ENCODE data around the gene DBNDD1.

DNA sequence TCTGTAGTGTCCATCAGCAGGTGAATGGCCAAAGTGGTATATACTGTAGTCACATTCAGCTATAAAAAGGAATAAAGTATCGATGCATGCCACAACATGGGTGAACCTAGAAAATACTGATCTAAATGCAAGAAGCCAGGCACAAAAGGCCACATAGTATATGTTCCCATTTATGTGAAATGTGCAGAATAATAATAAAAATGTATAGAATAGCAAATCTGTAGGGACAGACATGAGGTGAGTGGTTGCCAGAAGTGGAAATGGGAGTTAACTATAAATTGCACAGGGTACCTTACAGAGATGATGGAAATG is 23.1 kb downstream of the DBNDD1 start:
- TF ChIP-seq, protein P1, sequence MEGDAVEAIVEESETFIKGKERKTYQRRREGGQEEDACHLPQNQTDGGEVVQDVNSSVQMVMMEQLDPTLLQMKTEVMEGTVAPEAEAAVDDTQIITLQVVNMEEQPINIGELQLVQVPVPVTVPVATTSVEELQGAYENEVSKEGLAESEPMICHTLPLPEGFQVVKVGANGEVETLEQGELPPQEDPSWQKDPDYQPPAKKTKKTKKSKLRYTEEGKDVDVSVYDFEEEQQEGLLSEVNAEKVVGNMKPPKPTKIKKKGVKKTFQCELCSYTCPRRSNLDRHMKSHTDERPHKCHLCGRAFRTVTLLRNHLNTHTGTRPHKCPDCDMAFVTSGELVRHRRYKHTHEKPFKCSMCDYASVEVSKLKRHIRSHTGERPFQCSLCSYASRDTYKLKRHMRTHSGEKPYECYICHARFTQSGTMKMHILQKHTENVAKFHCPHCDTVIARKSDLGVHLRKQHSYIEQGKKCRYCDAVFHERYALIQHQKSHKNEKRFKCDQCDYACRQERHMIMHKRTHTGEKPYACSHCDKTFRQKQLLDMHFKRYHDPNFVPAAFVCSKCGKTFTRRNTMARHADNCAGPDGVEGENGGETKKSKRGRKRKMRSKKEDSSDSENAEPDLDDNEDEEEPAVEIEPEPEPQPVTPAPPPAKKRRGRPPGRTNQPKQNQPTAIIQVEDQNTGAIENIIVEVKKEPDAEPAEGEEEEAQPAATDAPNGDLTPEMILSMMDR (IDR thresholded peaks at IDR 0.05; ENCODE audit: extremely low read depth in 1 of 2, insufficient read depth in 1 of 2, low read depth in 1 of 2, low read length in 2 of 2) = no peak
- TF ChIP-seq POLR2A (IDR thresholded peaks at IDR 0.05; ENCODE audit: low read depth, low read length) (no peak), EZH2 (IDR thresholded peaks at IDR 0.05; ENCODE audit: borderline replicate concordance, low read depth, low read length, severe bottlenecking) (no peak), FOS (IDR thresholded peaks at IDR 0.05; ENCODE audit: borderline replicate concordance, insufficient read depth, low read length) (no peak), POLR2AphosphoS5 (IDR thresholded peaks at IDR 0.05; ENCODE audit: insufficient read depth, low read depth, low read length) (no peak), MYC (IDR thresholded peaks at IDR 0.05; ENCODE audit: low read depth, low read length) (no peak)
- TF ChIP-seq, protein P2, sequence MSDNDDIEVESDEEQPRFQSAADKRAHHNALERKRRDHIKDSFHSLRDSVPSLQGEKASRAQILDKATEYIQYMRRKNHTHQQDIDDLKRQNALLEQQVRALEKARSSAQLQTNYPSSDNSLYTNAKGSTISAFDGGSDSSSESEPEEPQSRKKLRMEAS (IDR thresholded peaks at IDR 0.05; ENCODE audit: insufficient read depth, insufficient read length) = no peak
